K562 (cell line): ENCODE measurements around the gene PSMB11. TPM values are rescaled to one million over a fixed set of nuclear protein-coding genes. Genes with fewer than 3 reads are reported as not detected.

Source experiments
- ATAC-seq: fragments of 200-7000 bp; cut with Tn5 transposase; 3 replicates; pipeline ENCODE4 v1.9.1; 2020; ENCODE audit warnings: moderate library complexity
- BruUV-seq: library from RNA; stranded (reverse); fragments of 400-500 nt; replicated peaks from 2 replicates; lab custom pipeline; 2021; lab: Mats Ljungman, UMichigan
- CTCF ChIA-PET: fragments of 300-600 bp; formaldehyde crosslinking; extraction: SDS; loops from one replicate; lab custom pipeline; 2021; ENCODE audit warnings: low intra/inter-chr PET ratio; lab: Yijun Ruan, JAX
- POLR2A ChIA-PET: fragments of 300-600, 350-650 bp; sonication (Branson Sonifier 250); formaldehyde crosslinking; extraction: SDS; loops from one replicate; lab custom pipeline; 2021; ENCODE audit warnings: antibody characterized with exemption, inconsistent platforms; lab: Yijun Ruan, JAX
- DNase-seq, 4 experiments: peaks; one replicate each; pipeline versions ENCODE4 v3.0.0 to v3.0.0-alpha.2; 2011 to 2018; ENCODE audit warnings: low spot score in 3 of 4, mixed read lengths in 3 of 4; ENCODE audit errors: extremely low read depth in 1 of 4
- FAIRE-seq: peaks from 2 replicates; lab custom pipeline; 2011; peaks lifted over from hg19 to GRCh38; lab: Jason Lieb, UNC
- H2AFZ ChIP-seq: 2 replicates; pipeline ENCODE4 v1.6.0; 2011; ENCODE audit warnings: low read depth, low read length, control low read depth, inconsistent platforms
- H3K27ac ChIP-seq: fragments of 200-600 bp; 3 replicates; pipeline ENCODE4 v1.8.0; 2011; ENCODE audit warnings: low read depth, mild to moderate bottlenecking, control low read depth, inconsistent platforms, low read length, moderate library complexity, mixed read lengths; ENCODE audit errors: extremely low read depth
- H3K27me3 ChIP-seq, 2 experiments: fragments of 300-600 bp in 1 of 2; 2 replicates in 1 of 2; 3 replicates in 1 of 2; pipeline versions ENCODE4 v1.6.0 to v1.8.0; 2011; ENCODE audit warnings: inconsistent platforms in 2 of 2, low read length in 2 of 2, mild to moderate bottlenecking in 1 of 2, mixed read lengths in 1 of 2, moderate library complexity in 1 of 2; ENCODE audit not compliant: control insufficient read depth in 2 of 2, insufficient read depth in 2 of 2
- H3K36me3 ChIP-seq: fragments of 300-600 bp; 3 replicates; pipeline ENCODE4 v1.8.0; 2011; ENCODE audit warnings: mild to moderate bottlenecking, low read length, inconsistent platforms; ENCODE audit not compliant: control insufficient read depth, insufficient read depth
- H3K4me1 ChIP-seq, 2 experiments: fragments of 200-600 bp in 1 of 2; replicated peaks in 1 of 2; 2 replicates in 1 of 2; 3 replicates in 1 of 2; pipeline versions ENCODE4 v1.5.1 to v1.8.0; 2011; ENCODE audit warnings: inconsistent platforms in 2 of 2, low read length in 2 of 2, mild to moderate bottlenecking in 1 of 2, mixed read lengths in 1 of 2, moderate library complexity in 1 of 2; ENCODE audit not compliant: control insufficient read depth in 2 of 2, insufficient read depth in 2 of 2
- H3K4me2 ChIP-seq: 2 replicates; pipeline ENCODE4 v1.6.1; 2011; ENCODE audit warnings: low read length, control low read depth, inconsistent platforms, mixed read lengths; ENCODE audit not compliant: insufficient read depth
- H3K4me3 ChIP-seq: fragments of 200-600 bp; sonication (generic), shearing (Covaris generic); 2 replicates; pipeline ENCODE4 v1.5.1; 2016; ENCODE audit warnings: control low read depth, inconsistent platforms
- H3K79me2 ChIP-seq: fragments of 200-600 bp; 3 replicates; pipeline ENCODE4 v1.8.0; 2011; ENCODE audit warnings: low read length, inconsistent platforms; ENCODE audit not compliant: control insufficient read depth, insufficient read depth
- H3K9ac ChIP-seq, 2 experiments: 2 replicates each; pipeline versions ENCODE4 v1.6.0 to v1.6.1; 2011; ENCODE audit warnings: low read depth in 2 of 2, low read length in 2 of 2, control low read depth in 1 of 2, inconsistent platforms in 1 of 2, mild to moderate bottlenecking in 1 of 2, mixed read lengths in 1 of 2; ENCODE audit not compliant: insufficient read depth in 1 of 2
- H3K9me1 ChIP-seq: one replicate; pipeline ENCODE4 v1.6.0; 2011; ENCODE audit warnings: inconsistent platforms, mild to moderate bottlenecking, low read length, moderate library complexity; ENCODE audit not compliant: control insufficient read depth, insufficient read depth
- H3K9me3 ChIP-seq: replicated peaks from 2 replicates; pipeline ENCODE4 v1.5.1; 2011; ENCODE audit warnings: low read depth, low read length, inconsistent platforms; ENCODE audit not compliant: control insufficient read depth, insufficient read depth
- H4K20me1 ChIP-seq: replicated peaks from 2 replicates; pipeline ENCODE4 v1.6.1; 2011; ENCODE audit warnings: low read length, inconsistent platforms, mixed read lengths; ENCODE audit not compliant: control insufficient read depth, insufficient read depth
- BRD4 ChIP-seq: fragments of 200-600 bp; sonication (generic); IDR thresholded peaks from 2 replicates; pipeline ENCODE4 v1.6.1; 2017; ENCODE audit warnings: inconsistent platforms
- DLX4 ChIP-seq: fragments of 250-450 bp; sonication (Bioruptor Pico); IDR thresholded peaks from 2 replicates; pipeline ENCODE4 v1.6.1; 2021; ENCODE audit warnings: mild to moderate bottlenecking
- E2F5 ChIP-seq: sonication (generic); formaldehyde crosslinking; IDR thresholded peaks from 2 replicates; pipeline ENCODE4 v1.8.0; 2022; ENCODE audit warnings: mild to moderate bottlenecking, missing genetic modification reagents
- ELK1 ChIP-seq: sonication (generic); formaldehyde crosslinking; IDR thresholded peaks from 2 replicates; pipeline ENCODE4 v1.8.1; 2022; ENCODE audit warnings: missing genetic modification reagents
- ELK3 ChIP-seq: fragments of 450-650 bp; formaldehyde crosslinking; IDR thresholded peaks from 2 replicates; pipeline ENCODE4 v1.4.0; 2020; ENCODE audit warnings: mild to moderate bottlenecking
- FOXA3 ChIP-seq, 2 experiments: fragments of 450-650 bp in 1 of 2; sonication (generic) in 1 of 2; formaldehyde crosslinking; IDR thresholded peaks in 1 of 2; conservative IDR thresholded peaks in 1 of 2; 2 replicates each; pipeline versions ENCODE4 v1.4.0 to v1.8.0; 2020 to 2022; ENCODE audit warnings: mild to moderate bottlenecking in 2 of 2, missing genetic modification reagents in 1 of 2
- GTF3C2 ChIP-seq: IDR thresholded peaks from 3 replicates; pipeline ENCODE4 v1.6.1; 2011; ENCODE audit warnings: borderline replicate concordance, mild to moderate bottlenecking, moderate library complexity; ENCODE audit not compliant: insufficient read length; ENCODE audit errors: extremely low read depth
- IRF2 ChIP-seq: sonication (generic); formaldehyde crosslinking; IDR thresholded peaks from 2 replicates; pipeline ENCODE4 v1.8.1; 2022; ENCODE audit warnings: mild to moderate bottlenecking, missing genetic modification reagents
- SMAD3 ChIP-seq: fragments of 450-650 bp; formaldehyde crosslinking; conservative IDR thresholded peaks from 2 replicates; pipeline ENCODE4 v1.4.0; 2020; ENCODE audit warnings: mild to moderate bottlenecking
- TAL1 ChIP-seq: fragments of 450-650 bp; IDR thresholded peaks from 2 replicates; pipeline ENCODE4 v1.6.1; 2016; ENCODE audit warnings: mild to moderate bottlenecking
- TCFL5 ChIP-seq: fragments of 250-450 bp; sonication (Bioruptor Pico); conservative IDR thresholded peaks from 2 replicates; pipeline ENCODE4 v1.6.1; 2021; ENCODE audit warnings: mild to moderate bottlenecking, moderate library complexity, matching md5 sums
- TEAD2 ChIP-seq: fragments of 450-650 bp; IDR thresholded peaks from 2 replicates; pipeline ENCODE4 v1.6.1; 2016; ENCODE audit warnings: missing genetic modification characterization, control low read depth, missing compliant biosample characterization
- XRCC4 ChIP-seq: IDR thresholded peaks from one replicate; pipeline ENCODE4 v1.6.1; 2011; ENCODE audit not compliant: insufficient read depth, insufficient read length; ENCODE audit errors: extremely low read depth
- ZNF184 ChIP-seq: sonication (generic); formaldehyde crosslinking; IDR thresholded peaks from 2 replicates; pipeline ENCODE4 v1.5.0; 2020; ENCODE audit warnings: missing genetic modification reagents
- WGBS: fragments of 100-300 bp; shearing (Covaris generic); methylation state at CpG from one replicate; pipeline ENCODE4 v1.1.6; 2016; ENCODE audit warnings: low coverage, mixed read lengths; ENCODE audit not compliant: insufficient coverage; ENCODE audit errors: missing lambda C conversion rate; 5-methylcytosine and 5-hydroxymethylcytosine counted together
- in situ Hi-C: fragments of 300-500 bp; cut with MboI; formaldehyde crosslinking; loops from 4 replicates; pipeline ENCODE4 v1.15.0; 2018; ENCODE audit warnings: inconsistent platforms, mixed read lengths
- intact Hi-C: fragments of 100-400 bp; cut with micrococcal nuclease; formaldehyde crosslinking; loops from 2 replicates; pipeline ENCODE4 v1.14.2; 2022
- polyA plus RNA-seq, 8 experiments: library from polyadenylated mRNA; depleted of rRNA in 4 of 8; stranded (reverse) in 5 of 8; unstranded in 3 of 8; fragments of >200 nt; fragmentation: Nextera tagmentation in 2 of 8; fragmentation: Illumina TruSeq in 1 of 8; extraction: Ambion mirVana in 2 of 8; extraction: Trizol in 1 of 8; gene quantifications; 2 replicates each; pipeline versions ENCODE4 v1.2.1 to v1.2.3, GENCODE V29; 2011 to 2014; ENCODE audit warnings: inconsistent platforms in 1 of 8, missing spikeins in 1 of 8
- total RNA-seq, 7 experiments: library from RNA; depleted of rRNA in 6 of 7; stranded (reverse); fragments of >200 nt in 6 of 7; fragmentation: Illumina TruSeq in 2 of 7; extraction: Trizol in 2 of 7; gene quantifications; 2 replicates each; pipeline versions ENCODE4 v1.2.1 to v1.2.3, GENCODE V29; 2011 to 2021; ENCODE audit warnings: low replicate concordance in 1 of 7

Gene PSMB11
- total and polyA plus RNA-seq, 9 of the 15 experiments (the other 6 are each of a cell fraction or from before 2014, with no cell fraction given) = not detected

- peak; percentile 99 for FAIRE-seq
- intact Hi-C loops = no loop called here
- H3K4me3 ChIP-seq = peak within 1 kb of the TSS; percentile 78
- DNase-seq = peak; percentile 85 to 97 (median 90)
- peak within 1 kb of the TSS; percentile 97 for H3K4me2 ChIP-seq
- ATAC-seq = peak; percentile 98
- CTCF ChIA-PET = no interaction called here
- peak within 1 kb of the TSS; percentile 99 for H2AFZ ChIP-seq
- peaks cover 36% of the 10 kb centered on the region for H3K36me3 ChIP-seq
- POLR2A ChIA-PET = interaction anchor here (0.6 to 3.2 kb wide), 8 partner anchors 9 to 52 kb away, joined by 3 to 11 read pairs (median 4); partner anchors contain the start of genes AJUBA and CDH24
- H3K9me3 ChIP-seq = no peaks in the 10 kb centered on the region
- peaks cover 9 to 14% of the 10 kb centered on the region in 2 experiments; a peak in 4 of 5 replicates for H3K4me1 ChIP-seq
- peak within 1 kb of the TSS; percentile 98 to 100 for H3K9ac ChIP-seq
- peaks cover 40% of the 10 kb centered on the region for H3K79me2 ChIP-seq
- H3K9me1 ChIP-seq = no peaks in the 10 kb centered on the region
- H3K27ac ChIP-seq = peak within 1 kb of the TSS; percentile 94
- in situ Hi-C loops = no loop called here
- WGBS = 1% methylated on average over 36 of the region's 36 CpGs
- no TSS peak for BruUV-seq
- H4K20me1 ChIP-seq = no peaks in the 10 kb centered on the region
- H3K27me3 ChIP-seq = no peaks in the 10 kb centered on the region
- TF ChIP-seq TAL1 = no peak
- TF ChIP-seq TCFL5 = no peak
- TF ChIP-seq XRCC4 = no peak
- TF ChIP-seq ZNF184 (CRISPR knock-in tag) = no peak
- TF ChIP-seq SMAD3 (CRISPR knock-in tag) = no peak; the same call in 1 of the 2 replicates
- TF ChIP-seq FOXA3 (CRISPR knock-in tag; conservative IDR thresholded peaks at IDR 0.05 in 1 of 2, IDR thresholded peaks at IDR 0.05 in 1 of 2) = 0 out of 4 replicates have a peak, but pooled peaks of 1 of the 2 experiments have one; percentile 20
- TF ChIP-seq ELK3 (CRISPR knock-in tag) = no peak
- TF ChIP-seq BRD4 = 0 out of 2 replicates have a peak, but pooled peaks have one; percentile 37
- TF ChIP-seq IRF2 (CRISPR knock-in tag) = no peak
- no peak for TF ChIP-seq E2F5 (CRISPR knock-in tag)
- no peak for TF ChIP-seq DLX4 (CRISPR knock-in tag)
- no peak for TF ChIP-seq ELK1 (CRISPR knock-in tag)
- TF ChIP-seq GTF3C2 = no peak
- TF ChIP-seq TEAD2 (tag) = no peak
Measured at GRCh38 chr14:23034498-23035302, 7.3 kb upstream of the PSMB11 start, which contains the start of gene PSMB5. TSS of gene PSMB5 (minus strand) at chr14:23034900. CDS start at chr14:23034881, 19 bp downstream.
